Fibroblast of skin of left quadriceps (primary cell): ENCODE data around the gene DBR1.

ENCODE experiments used
- DNase-seq, 2 experiments: peaks; one replicate each; pipeline ENCODE4 v3.0.0-alpha.2; 2013; ENCODE audit warnings: low read depth in 2 of 2

DBR1 gene

DNA sequence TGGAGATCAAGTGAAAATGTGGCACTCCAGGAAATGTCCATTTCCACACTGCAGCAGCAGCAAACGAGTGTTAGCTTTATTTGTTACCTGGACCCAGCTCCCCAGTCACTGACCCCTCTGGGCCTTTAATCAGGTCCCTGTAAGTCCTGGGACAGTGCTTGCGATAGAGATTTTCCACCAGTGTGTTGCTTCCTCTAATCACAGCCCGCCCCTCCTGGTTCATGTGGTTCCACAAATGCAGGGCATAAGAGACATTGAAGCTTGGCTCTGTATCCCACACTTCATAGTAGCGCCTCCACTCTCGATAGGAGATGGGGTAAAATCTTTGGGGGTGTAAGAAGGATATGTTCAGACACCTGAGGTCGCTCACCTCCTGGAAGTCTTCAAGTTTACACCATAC is 50.5 kb downstream of the DBR1 start:
- no peak for DNase-seq

GRCh38 chr3:138119423-138119766 is 55.3 kb downstream of the DBR1 start:
- DNase-seq, result no peak

GRCh38 chr3:138118612-138119422 is 55.9 kb downstream of the DBR1 start:
- peak; percentile 44 to 46 for DNase-seq

- DNase-seq, result peak; percentile 62 to 67
These were observed 59.4 kb downstream of the DBR1 start, which contains the start of gene DZIP1L for GRCh38 chr3:138114988-138115971. Gene DZIP1L (minus strand): TSS chr3:138115608. CDS start chr3:138103971, 11,637 bp downstream.

DNA sequence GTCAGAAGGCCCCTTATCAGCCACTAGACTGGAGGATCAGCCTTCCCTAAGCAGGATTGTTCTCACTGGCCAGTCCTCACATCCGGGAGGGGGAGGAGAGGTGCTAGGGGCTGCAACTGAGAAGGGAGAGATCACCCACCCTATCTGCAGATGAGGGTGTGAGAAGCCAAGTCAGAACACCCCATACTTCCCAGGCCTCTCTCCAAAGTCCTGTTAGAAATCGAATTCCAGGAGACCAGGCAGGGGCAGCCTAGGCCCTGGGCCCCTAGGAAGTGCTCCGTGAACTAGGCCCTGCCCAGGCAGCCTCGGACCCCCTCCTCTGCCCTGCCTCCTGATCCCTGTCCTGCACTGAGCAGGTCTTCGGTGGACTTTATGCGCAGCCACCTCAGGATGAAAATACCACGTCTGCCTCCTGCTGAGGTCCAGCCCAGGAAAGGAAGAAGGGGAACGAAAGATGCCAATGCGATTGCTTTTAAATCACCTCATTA is 60.2 kb downstream of the DBR1 start:
- DNase-seq, result no peak

DNA sequence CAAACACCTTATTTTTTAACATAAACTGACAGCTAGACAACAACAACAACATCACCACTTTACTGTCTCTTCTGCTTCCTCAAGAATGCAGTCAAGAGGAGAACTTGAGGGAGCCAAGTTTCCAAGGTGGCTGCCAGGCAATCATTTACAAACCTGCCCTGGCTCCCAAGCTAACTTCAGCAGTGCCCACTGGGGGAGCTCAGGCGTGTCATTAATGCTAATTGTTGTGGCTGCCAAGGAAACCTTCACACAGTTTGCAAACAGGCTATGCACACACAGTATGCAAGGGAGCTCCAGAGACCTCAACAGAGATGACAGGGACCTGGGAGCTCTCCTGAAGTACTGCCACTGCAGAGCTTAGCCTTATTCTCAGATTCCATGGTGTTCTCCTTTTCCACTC is 61.4 kb downstream of the DBR1 start:
- no peak for DNase-seq

DNA sequence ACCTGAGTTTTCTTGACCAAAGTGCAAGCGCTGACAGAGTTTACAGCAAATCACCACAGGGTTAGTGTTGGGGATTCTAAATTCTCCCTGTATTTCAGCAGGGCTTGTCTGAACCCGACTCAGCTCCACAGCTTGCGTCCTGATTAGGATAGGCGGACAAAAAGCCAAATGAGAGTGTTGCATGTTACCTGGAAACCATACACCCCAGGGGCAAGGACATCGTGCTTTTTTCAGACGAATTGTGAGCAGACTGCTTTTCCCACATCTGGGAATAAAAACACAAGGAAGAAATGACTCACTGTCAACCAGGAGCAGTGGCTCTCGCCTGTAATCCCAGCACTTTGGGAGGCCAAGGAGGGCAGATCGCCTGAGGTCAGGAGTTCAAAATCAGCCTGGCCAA is 62.4 kb downstream of the DBR1 start:
- no peak for DNase-seq
